ENCODE data around the gene UBE3C.
"Not testable (repeated sequence)": the region's sequence is repeated elsewhere in the genome, so short reads cannot be mapped to it uniquely, and the experiment has no call there.

UBE3C gene

DNA sequence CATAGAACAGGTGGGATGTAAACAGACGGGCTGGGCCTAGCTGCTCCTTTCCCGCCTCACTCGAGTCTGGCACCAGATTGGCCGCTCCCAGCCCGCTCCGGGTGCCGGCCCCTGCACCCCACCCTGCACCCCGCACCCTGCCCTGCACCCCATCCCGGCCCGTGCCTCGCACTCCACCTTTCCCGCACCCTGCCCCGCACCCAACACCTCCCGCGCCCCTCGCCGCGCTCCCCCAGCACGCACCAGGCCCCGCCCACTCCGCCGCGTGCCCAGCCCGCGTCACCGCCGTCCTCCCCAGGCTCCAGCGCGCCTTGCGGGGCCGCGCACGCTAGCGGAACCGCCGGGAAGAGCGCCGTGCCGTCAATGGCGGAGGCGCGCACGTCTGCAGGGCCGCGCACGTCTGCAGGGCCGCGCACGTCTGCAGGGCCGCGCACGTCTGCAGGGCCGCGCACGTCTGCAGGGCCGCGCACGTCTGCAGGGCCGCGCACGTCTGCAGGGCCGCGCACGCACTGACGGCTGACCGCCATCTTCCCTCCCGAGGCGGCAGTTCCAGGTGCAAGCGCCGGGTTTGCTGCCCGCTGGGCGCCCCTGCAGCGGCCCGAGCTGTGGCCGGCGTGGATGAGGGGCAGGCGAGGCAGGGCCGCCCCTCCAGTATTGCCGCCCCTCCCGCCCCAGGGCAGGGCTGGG lies at the start of gene UBE3C:
Gene UBE3C (plus strand): TSS at position 503 of the 687 bp plus-strand sequence. CDS start 347 bp downstream, outside the sequence.
- peak; percentile 98 for DNase-seq (ENCODE audit: low spot score)

GRCh38 chr7:157089100-157089610 lies 49.6 kb upstream of the UBE3C start:
- DNase-seq (ENCODE audit: low spot score): no peak

- no peak for DNase-seq (ENCODE audit: low spot score)
These were observed 48.1 kb upstream of the UBE3C start for GRCh38 chr7:157090485-157091165.

DNA sequence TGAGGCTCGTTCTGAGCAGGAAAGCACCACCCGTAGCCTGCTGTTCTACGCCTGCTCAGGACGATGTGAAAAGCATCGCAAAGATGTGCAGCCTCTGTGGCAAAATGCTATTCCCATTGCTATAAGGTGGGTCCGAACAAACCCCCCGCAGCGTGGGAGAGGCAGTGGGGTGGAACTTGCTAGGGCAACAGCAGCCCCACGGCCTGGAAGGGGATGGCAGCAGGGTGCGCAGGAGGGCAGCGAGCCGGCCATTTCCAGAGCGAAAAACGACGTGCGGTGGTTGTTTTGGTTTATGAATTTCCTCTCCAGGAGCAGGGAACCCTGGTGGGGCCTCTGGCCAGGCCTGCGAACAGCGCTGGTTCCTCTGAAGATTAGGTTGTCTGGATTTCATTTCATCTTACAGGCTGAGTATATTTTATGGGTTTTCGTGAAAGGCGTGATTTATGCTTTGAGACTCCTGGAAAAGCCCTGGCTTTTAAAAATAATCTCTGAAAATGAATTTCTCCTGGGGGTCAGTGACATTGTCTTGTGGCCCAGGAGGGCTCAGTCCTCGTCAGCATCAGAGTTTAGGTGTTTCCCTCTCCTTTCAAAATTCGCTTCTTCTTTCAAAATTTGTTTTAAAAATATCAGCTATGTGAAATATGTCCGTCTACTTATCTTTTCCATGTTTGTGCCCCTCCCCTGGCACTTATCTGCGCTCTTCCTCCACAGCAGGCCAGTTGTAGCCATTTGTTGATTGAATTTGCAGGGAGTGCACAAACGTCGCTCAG lies 42.3 kb upstream of the UBE3C start:
- DNase-seq (ENCODE audit: low spot score): no peak

GRCh38 chr7:157097056-157097329 lies 41.7 kb upstream of the UBE3C start:
- DNase-seq (ENCODE audit: low spot score): no peak

DNA sequence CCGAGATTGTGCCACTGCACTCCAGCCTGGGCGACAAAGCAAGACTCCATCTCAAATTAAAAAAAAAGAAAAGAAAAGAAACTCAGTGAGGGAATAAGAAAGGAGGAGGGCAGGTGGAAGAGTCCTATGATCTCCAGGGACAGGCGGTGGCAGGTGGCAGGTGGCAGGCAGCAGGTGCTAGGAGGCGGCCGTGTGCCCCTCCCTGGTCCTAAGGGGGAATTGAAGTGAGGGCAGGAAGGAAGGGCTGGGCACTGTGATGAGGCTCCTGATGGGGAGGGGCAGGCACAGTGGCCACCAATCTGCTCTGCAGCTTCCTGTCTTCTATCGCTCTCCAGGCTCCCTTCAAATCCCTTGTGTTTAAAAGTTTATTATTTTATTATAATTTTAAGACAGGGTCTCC lies 41.2 kb upstream of the UBE3C start:
- DNase-seq (ENCODE audit: low spot score): no peak

- not testable (repeated sequence) for DNase-seq (ENCODE audit: low spot score)
These were observed 38.7 kb upstream of the UBE3C start for GRCh38 chr7:157100005-157100404.

- not testable (repeated sequence) for DNase-seq (ENCODE audit: low spot score)
These were observed 35.1 kb upstream of the UBE3C start for GRCh38 chr7:157103641-157104040.

DNA sequence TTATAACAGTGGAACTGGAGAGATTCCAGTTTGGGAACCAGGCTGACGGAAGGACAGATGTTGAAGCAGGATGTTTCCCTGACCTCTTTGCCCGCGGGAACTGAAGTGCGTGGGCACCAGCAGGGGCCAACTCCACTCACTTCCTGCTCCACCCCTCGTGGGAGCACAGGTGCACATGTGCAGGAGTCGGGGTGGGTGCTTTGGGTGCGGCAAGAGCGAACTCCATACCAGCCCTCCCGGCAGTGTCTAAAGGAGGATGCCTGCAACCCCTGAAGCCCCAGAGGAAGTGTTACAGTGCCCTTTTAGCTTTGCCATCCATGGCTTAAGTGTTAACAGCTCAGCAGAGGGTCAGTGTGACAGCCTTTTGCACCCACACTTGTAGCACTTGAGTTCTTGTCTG lies 27.4 kb upstream of the UBE3C start:
- DNase-seq (ENCODE audit: low spot score): no peak

- no peak for DNase-seq (ENCODE audit: low spot score)
These were observed 26.0 kb upstream of the UBE3C start for GRCh38 chr7:157112706-157113105.

GRCh38 chr7:157113607-157114006 lies 25.1 kb upstream of the UBE3C start:
- DNase-seq (ENCODE audit: low spot score): no peak

GRCh38 chr7:157116762-157117161 lies 22.0 kb upstream of the UBE3C start:
- no peak for DNase-seq (ENCODE audit: low spot score)

- no peak for DNase-seq (ENCODE audit: low spot score)
These were observed 20.9 kb upstream of the UBE3C start for GRCh38 chr7:157117796-157118195.

GRCh38 chr7:157120181-157120580 lies 18.5 kb upstream of the UBE3C start:
- no peak for DNase-seq (ENCODE audit: low spot score)

DNA sequence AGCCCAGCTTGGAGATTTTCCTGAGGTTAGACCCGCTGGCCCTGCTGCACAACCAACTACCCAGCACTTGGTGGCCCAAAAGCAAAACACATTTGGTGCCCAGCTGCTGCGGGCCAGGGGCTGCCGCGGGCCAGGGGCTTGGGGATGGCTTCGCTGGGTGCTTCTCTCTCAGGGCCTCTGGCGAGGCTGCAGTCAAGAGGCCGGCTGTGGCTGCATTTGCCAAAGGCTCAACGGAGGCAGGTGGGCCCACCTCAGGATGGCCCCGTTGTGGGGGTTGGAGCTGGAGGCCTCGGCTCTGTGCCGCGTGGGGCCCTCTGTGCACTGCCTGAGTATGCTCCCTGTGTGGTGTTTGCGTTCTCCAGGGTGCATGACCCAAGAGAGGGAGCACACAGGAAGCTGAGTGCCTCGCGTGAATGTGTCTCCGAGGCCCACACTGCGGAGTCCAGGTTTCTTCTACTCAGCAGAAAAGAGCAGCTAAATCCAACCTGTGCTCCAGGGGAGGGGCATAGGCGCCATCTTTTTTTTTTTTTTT lies 17.5 kb upstream of the UBE3C start:
- DNase-seq (ENCODE audit: low spot score): no peak

- DNase-seq (ENCODE audit: low spot score): no peak
These were observed 15.8 kb upstream of the UBE3C start for GRCh38 chr7:157122800-157123495.

GRCh38 chr7:157124690-157125089 lies 14.0 kb upstream of the UBE3C start:
- no peak for DNase-seq (ENCODE audit: low spot score)

DNA sequence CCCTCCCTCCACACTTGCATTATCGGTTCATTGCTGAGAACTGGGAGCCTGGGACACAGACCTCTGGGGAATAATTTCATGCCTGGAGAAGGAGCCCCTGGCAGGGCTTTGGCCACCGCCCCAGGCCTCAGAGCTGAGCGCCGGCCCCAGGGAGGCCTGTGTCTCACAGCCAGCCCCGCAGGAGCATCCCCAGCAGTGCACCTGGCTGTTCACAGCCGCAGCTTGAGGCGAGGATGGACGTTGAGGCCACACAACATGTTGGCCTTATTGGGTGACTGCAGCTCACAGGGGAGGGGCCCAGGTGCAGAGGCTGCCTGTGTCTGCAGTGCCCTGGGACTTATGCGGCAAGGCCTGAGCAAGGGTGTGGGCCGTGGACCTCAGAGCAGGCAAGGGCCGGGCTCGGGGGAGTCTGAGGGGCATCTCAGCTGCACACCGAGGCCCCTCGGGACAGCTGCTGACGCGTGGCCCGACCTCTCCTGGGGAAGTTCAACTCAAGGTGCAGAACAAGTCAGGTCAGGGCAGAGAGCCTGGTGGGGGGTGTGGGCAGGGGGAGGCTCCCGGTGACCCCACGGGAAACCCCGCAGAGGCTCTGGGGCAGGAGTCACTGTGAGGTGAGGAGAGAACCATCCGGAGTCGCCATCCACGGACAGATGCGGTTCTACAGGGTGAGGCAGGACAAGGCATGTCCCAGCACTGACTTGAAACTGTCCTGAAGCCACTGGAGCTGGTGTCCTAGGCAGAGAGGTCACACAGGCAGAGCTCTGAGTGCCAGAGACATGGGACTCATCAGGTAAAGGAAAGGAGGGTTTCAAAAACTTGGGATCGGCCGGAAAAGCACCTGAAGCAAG lies 13.1 kb upstream of the UBE3C start:
- no peak for DNase-seq (ENCODE audit: low spot score)

- DNase-seq (ENCODE audit: low spot score): no peak
These were observed 11.8 kb upstream of the UBE3C start for GRCh38 chr7:157126921-157127320.

GRCh38 chr7:157129200-157129599 lies 9.5 kb upstream of the UBE3C start:
- no peak for DNase-seq (ENCODE audit: low spot score)

- no peak for DNase-seq (ENCODE audit: low spot score)
These were observed 8.7 kb upstream of the UBE3C start for GRCh38 chr7:157129907-157130460.

Measured in LoVo (cell line).